ENCODE results near the gene CCT3. TPM values are rescaled to one million over a fixed set of nuclear protein-coding genes. Genes with fewer than 3 reads are reported as not detected.

Gene CCT3
- total and polyA plus RNA-seq, 10 of the 15 experiments (the other 5 are each of a cell fraction or from before 2014, with no cell fraction given): 319 to 585 (median 427) TPM

DNA sequence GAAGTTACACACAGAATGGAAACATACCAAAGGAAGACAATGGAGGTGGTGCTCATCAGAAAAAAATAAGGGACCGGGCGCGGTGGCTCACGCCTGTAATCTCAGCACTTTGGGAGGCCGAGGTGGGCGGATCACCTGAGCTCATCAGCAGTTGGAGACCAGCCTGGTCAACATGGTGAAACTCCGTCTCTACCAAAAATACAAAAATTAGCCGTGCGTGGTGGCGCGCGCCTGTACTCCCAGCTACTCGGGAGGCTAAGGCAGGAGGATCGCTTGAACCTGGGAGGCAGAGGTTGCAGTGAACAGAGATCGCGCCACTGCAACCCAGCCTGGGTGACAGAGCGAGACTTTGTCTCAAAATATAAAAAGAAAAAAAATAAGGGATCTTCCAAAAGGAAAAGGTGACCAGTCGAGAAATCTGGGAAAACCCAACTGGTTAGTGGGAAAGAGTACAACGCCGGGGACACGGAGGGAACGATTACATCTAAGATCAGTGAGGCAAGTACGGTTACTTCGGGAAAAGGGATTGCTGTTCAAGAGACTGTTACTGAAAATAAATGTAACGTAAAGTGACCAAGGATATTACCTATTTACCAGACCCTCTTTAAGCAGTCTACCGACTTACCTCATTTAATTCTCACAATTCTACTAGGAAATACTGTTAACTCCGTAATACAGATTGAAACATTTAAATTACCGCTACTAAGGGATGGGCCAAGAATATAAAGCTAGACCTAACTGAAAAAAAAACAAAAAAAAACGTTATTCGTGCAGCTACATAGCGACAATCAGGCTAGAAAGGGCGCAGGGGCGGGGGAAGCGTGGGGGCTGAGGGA, 822 bp downstream of the CCT3 start:
- TSS peak; percentile 58 for BruUV-seq (replicated peaks)

More for the DNA sequence above, 822 bp downstream of the CCT3 start:
- peaks cover 0 to 26% of the 10 kb centered on the region in 2 experiments; a peak in 3 of 4 replicates for H3K36me3 ChIP-seq (ENCODE audit: control insufficient read depth in 2 of 2, insufficient read depth in 2 of 2, low read length in 1 of 2)
- intact Hi-C loops (cut with micrococcal nuclease; ENCODE audit: unreplicated experiment): no loop called here
- H2AFZ ChIP-seq (ENCODE audit: control insufficient read depth, low read depth, low read length): peak overlapping the region; percentile 93
- H3K27ac ChIP-seq (ENCODE audit: control insufficient read depth, insufficient read depth): peak overlapping the region; percentile 76
- no peak for DNase-seq (ENCODE audit: low read depth, low spot score)
- no peaks in the 10 kb centered on the region for H4K20me1 ChIP-seq (ENCODE audit: control insufficient read depth, insufficient read depth)
- CTCF ChIA-PET: interaction anchor here (0.6 to 2.2 kb wide), 15 partner anchors 7 to 322 kb away, joined by 3 to 10 read pairs (median 4); partner anchors contain the start of gene SMG5
- H3K9me3 ChIP-seq (replicated peaks; ENCODE audit: control insufficient read depth, insufficient read depth, low read length): no peaks in the 10 kb centered on the region
- peaks cover 38% of the 10 kb centered on the region for H3K79me2 ChIP-seq (ENCODE audit: control insufficient read depth, insufficient read depth, low read length)
- peak overlapping the region; percentile 94 for H3K4me2 ChIP-seq (ENCODE audit: control insufficient read depth, insufficient read depth)
- peak overlapping the region; percentile 81 for H3K9ac ChIP-seq (ENCODE audit: control insufficient read depth, insufficient read depth, low read length)
- no peaks in the 10 kb centered on the region for H3K4me1 ChIP-seq (ENCODE audit: control insufficient read depth, insufficient read depth, low read length)
- FAIRE-seq: no peak
- peak overlapping the region; percentile 96 for H3K4me3 ChIP-seq
- ATAC-seq: peak; percentile 1
- no peaks in the 10 kb centered on the region for H3K27me3 ChIP-seq (replicated peaks in 1 of 2; ENCODE audit: control insufficient read depth in 2 of 2, insufficient read depth in 2 of 2, low read length in 1 of 2)
- RAD21 ChIA-PET (ENCODE audit: unreplicated experiment): interaction anchor here (0.6 to 1.0 kb wide), 2 partner anchors 54 to 212 kb away, joined by 3 to 5 read pairs; partner anchors contain the start of gene SMG5
- TF ChIP-seq SREBF1 (IDR thresholded peaks at IDR 0.05; ENCODE audit: low read length) (no peak), CBX3 (IDR thresholded peaks at IDR 0.05; ENCODE audit: borderline replicate concordance, low read depth) (no peak), IKZF2 (IDR thresholded peaks at IDR 0.05) (peak in 1 of 2 experiments; percentile 16; a peak in 1 of 4 replicates)
- TF ChIP-seq, protein P1, sequence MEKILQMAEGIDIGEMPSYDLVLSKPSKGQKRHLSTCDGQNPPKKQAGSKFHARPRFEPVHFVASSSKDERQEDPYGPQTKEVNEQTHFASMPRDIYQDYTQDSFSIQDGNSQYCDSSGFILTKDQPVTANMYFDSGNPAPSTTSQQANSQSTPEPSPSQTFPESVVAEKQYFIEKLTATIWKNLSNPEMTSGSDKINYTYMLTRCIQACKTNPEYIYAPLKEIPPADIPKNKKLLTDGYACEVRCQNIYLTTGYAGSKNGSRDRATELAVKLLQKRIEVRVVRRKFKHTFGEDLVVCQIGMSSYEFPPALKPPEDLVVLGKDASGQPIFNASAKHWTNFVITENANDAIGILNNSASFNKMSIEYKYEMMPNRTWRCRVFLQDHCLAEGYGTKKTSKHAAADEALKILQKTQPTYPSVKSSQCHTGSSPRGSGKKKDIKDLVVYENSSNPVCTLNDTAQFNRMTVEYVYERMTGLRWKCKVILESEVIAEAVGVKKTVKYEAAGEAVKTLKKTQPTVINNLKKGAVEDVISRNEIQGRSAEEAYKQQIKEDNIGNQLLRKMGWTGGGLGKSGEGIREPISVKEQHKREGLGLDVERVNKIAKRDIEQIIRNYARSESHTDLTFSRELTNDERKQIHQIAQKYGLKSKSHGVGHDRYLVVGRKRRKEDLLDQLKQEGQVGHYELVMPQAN (conservative IDR thresholded peaks at IDR 0.05): no peak
- TF ChIP-seq, protein P2, sequence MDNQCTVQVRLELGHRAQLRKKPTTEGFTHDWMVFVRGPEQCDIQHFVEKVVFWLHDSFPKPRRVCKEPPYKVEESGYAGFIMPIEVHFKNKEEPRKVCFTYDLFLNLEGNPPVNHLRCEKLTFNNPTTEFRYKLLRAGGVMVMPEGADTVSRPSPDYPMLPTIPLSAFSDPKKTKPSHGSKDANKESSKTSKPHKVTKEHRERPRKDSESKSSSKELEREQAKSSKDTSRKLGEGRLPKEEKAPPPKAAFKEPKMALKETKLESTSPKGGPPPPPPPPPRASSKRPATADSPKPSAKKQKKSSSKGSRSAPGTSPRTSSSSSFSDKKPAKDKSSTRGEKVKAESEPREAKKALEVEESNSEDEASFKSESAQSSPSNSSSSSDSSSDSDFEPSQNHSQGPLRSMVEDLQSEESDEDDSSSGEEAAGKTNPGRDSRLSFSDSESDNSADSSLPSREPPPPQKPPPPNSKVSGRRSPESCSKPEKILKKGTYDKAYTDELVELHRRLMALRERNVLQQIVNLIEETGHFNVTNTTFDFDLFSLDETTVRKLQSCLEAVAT (IDR thresholded peaks at IDR 0.05): peak; percentile 88
- TF ChIP-seq, protein P3, sequence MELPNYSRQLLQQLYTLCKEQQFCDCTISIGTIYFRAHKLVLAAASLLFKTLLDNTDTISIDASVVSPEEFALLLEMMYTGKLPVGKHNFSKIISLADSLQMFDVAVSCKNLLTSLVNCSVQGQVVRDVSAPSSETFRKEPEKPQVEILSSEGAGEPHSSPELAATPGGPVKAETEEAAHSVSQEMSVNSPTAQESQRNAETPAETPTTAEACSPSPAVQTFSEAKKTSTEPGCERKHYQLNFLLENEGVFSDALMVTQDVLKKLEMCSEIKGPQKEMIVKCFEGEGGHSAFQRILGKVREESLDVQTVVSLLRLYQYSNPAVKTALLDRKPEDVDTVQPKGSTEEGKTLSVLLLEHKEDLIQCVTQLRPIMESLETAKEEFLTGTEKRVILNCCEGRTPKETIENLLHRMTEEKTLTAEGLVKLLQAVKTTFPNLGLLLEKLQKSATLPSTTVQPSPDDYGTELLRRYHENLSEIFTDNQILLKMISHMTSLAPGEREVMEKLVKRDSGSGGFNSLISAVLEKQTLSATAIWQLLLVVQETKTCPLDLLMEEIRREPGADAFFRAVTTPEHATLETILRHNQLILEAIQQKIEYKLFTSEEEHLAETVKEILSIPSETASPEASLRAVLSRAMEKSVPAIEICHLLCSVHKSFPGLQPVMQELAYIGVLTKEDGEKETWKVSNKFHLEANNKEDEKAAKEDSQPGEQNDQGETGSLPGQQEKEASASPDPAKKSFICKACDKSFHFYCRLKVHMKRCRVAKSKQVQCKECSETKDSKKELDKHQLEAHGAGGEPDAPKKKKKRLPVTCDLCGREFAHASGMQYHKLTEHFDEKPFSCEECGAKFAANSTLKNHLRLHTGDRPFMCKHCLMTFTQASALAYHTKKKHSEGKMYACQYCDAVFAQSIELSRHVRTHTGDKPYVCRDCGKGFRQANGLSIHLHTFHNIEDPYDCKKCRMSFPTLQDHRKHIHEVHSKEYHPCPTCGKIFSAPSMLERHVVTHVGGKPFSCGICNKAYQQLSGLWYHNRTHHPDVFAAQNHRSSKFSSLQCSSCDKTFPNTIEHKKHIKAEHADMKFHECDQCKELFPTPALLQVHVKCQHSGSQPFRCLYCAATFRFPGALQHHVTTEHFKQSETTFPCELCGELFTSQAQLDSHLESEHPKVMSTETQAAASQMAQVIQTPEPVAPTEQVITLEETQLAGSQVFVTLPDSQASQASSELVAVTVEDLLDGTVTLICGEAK (IDR thresholded peaks at IDR 0.05; ENCODE audit: borderline replicate concordance): 0 out of 2 replicates have a peak, but pooled peaks have one; percentile 24
- SMC1A ChIA-PET (ENCODE audit: uncharacterized antibody, unreplicated experiment): interaction anchor here (0.6 to 1.4 kb wide), 5 partner anchors 11 to 290 kb away, joined by 3 to 5 read pairs (median 4); no protein-coding TSS in a partner anchor
- WGBS (ENCODE audit: insufficient coverage, insufficient replicate concordance, low lambda C conversion rate, missing lambda C conversion rate): 24% methylated on average over 34 of the region's 34 CpGs
- in situ Hi-C loops (cut with MboI): no loop called here
- POLR2A ChIA-PET: interaction anchor here (0.6 to 1.1 kb wide), 5 partner anchors 12 to 404 kb away, joined by 3 to 6 read pairs (median 3); partner anchors contain the start of genes MRPL24 and SMG5

Data from GM12878 (cell line).